NCI-H748 treated with DMSO at 0.1 percent for 48 hours (cell line): ENCODE measurements around the gene KAT14.
"Not testable (repeated sequence)": the region's sequence is repeated elsewhere in the genome, so short reads cannot be mapped to it uniquely, and the experiment has no call there.

Source experiments
- DNase-seq: peaks from one replicate; lab custom pipeline; 2025; lab: John Stamatoyannopoulos, UW

KAT14 gene

GRCh38 chr20:18154342-18154741 is 16.7 kb downstream of the KAT14 start:
- DNase-seq: no peak

- DNase-seq: no peak
Observed at GRCh38 chr20:18156045-18156444, 18.4 kb downstream of the KAT14 start.

GRCh38 chr20:18164356-18164755 is 26.7 kb downstream of the KAT14 start:
- DNase-seq: no peak

- DNase-seq: no peak
Observed at GRCh38 chr20:18165553-18165952, 27.9 kb downstream of the KAT14 start.

GRCh38 chr20:18166241-18166881 is 28.7 kb downstream of the KAT14 start:
- DNase-seq: no peak

GRCh38 chr20:18166950-18167349 is 29.3 kb downstream of the KAT14 start:
- no peak for DNase-seq

GRCh38 chr20:18172379-18172778 is 34.7 kb downstream of the KAT14 start:
- no peak for DNase-seq

GRCh38 chr20:18174906-18175683 is 37.4 kb downstream of the KAT14 start:
- DNase-seq: no peak

GRCh38 chr20:18176318-18176785 is 38.7 kb downstream of the KAT14 start:
- no peak for DNase-seq

- DNase-seq: not testable (repeated sequence)
Observed at GRCh38 chr20:18180366-18180765, 42.7 kb downstream of the KAT14 start.

- no peak for DNase-seq
Observed at GRCh38 chr20:18180815-18181214, 43.2 kb downstream of the KAT14 start.

- DNase-seq: no peak
Observed at GRCh38 chr20:18187020-18187419, 49.4 kb downstream of the KAT14 start.

- DNase-seq: no peak
Observed at GRCh38 chr20:18188434-18188833, 50.8 kb downstream of the KAT14 start.

GRCh38 chr20:18190338-18191233 is 52.9 kb downstream of the KAT14 start:
- no peak for DNase-seq

- DNase-seq: no peak
Observed at GRCh38 chr20:18191306-18191705, 53.6 kb downstream of the KAT14 start.

- DNase-seq: not testable (repeated sequence)
Observed at GRCh38 chr20:18194461-18194860, 56.8 kb downstream of the KAT14 start.

GRCh38 chr20:18195931-18196330 is 58.3 kb downstream of the KAT14 start:
- DNase-seq: no peak

GRCh38 chr20:18197382-18198070 is 59.9 kb downstream of the KAT14 start:
- no peak for DNase-seq

GRCh38 chr20:18202966-18203365 is 65.3 kb downstream of the KAT14 start:
- DNase-seq: no peak

GRCh38 chr20:18203700-18204099 is 66.0 kb downstream of the KAT14 start:
- not testable (repeated sequence) for DNase-seq

GRCh38 chr20:18213002-18213401 is 75.3 kb downstream of the KAT14 start:
- no peak for DNase-seq

GRCh38 chr20:18215566-18215965 is 77.9 kb downstream of the KAT14 start:
- no peak for DNase-seq
